Mesenteric fat pad (tissue), 1 donor: ENCODE measurements around the gene XRCC5. TPM values are rescaled to one million over a fixed set of nuclear protein-coding genes. Genes with fewer than 3 reads are reported as not detected.
"Not testable (repeated sequence)": the region's sequence is repeated elsewhere in the genome, so short reads cannot be mapped to it uniquely, and the experiment has no call there.

Experiments
- DNase-seq: peaks from one replicate; pipeline ENCODE4 v3.0.0-alpha.2; 2020; ENCODE audit warnings: low spot score
- total RNA-seq: library from RNA; stranded (reverse); fragmentation: NEBNext Ultra II Directional; extraction: Animal tissue kit (Norgen Biotek cat#: 25700); gene quantifications from one replicate; pipeline ENCODE4 v1.2.1, GENCODE V29; 2021
- donor health status: DM: yes; HTN: yes; CAD: no.

XRCC5 gene
- total RNA-seq, 1 donor from 2014 or later: 213 TPM

DNA sequence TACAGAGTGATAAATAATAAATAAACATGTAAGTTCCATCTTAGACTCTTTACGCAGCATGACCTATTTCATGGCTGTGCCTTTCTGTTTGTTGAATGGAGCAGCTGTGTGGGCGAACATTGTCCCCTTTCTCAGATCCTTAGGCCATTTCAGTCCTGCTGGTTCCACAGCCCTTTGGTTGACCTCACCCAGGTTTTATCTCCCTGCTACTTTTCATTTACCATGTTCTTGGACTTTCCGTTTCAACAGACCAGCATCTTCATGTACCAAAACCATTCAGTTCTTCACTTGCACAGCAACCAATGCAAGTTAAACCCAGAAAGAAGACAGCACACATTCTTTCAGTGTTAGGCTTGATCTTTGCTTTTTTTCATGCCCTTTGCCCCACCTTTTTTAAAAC lies 83.8 kb downstream of the XRCC5 start:
- DNase-seq: no peak

DNA sequence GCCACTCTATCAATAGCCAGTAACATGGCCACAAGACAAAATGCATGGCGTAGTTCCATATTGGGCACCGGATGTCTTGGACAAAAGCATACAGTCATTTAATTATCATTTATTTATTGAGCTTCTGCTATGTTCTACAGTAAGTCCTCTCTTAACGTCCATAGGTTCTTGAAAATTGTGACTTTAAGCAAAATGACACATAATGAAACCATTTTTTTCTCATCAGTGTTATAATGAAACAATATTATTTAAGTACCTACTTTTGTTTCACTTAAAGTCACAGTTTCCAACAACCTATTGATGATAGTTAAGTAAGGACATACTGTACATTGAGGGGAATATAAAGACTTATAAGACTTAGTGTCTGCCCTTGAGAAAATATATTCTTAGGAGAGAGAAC lies 84.9 kb downstream of the XRCC5 start:
- DNase-seq: no peak

DNA sequence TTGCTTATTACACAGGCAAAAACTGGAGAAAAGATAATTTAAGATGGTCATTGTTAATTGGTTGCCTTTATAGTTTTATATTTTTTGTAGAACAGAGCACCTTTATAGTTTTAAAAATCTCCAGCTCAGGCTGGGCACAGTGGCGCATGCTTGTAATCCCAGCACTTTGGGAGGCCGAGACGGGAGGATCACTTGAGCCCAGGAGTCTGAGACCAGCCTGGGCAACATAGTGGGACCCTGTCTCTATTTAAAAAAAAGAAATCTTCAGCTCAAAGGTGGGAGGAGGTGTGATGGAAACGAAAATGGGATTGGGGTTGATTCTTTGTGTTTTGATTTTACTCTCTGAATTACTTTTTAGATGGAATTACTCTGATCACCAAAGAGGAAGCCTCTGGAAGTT lies 85.4 kb downstream of the XRCC5 start:
- DNase-seq: no peak

DNA sequence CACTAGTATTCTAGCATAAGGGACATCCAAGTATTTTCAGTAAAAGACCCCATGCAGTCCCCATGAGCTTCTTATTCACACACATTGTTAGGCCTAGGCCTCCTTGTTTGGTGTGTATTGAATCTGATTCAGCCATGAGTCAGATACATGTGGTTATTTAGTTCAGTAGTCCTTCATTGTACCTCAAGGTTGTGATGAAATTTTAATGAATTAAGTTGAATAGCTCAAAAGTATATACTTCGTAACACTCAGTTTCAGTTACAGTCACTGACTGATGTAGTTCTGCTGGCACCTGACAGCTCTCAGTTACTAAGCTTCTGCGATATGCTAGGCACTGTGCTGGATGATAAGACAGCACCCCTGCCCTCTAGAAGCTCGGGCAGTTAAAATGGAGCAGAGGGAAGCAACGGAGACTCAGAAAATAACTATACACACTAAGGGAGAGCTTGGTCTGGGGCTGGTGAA lies 86.4 kb downstream of the XRCC5 start:
- DNase-seq: no peak

DNA sequence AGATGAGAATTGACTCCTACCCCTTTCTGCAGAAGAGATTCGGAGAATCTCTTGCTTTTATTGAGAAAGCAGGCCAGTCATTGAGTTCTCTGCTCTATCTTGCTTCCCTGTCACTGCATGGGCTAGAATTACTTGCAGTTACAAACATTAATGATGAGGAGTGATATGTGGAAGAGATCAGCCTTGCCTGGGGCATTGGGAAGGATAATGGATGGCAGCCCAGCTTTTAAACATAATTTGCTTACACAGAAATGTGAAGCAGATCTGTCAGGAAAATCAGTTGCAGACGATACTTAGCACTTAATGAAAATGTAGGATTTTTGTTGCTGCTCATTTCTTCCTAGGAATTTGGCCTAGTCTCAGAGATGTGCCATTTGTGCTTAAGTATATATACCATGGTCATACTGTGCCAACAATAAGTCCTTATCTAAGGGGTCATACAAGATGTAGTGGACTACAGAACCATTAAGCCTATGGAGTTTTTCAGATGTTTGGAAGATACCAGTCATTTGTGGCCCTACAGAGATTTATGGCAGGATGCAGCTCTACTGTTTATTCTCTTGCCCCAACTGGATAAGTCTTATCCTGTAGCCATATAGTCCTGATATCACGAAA lies 92.7 kb downstream of the XRCC5 start:
- DNase-seq: no peak

DNA sequence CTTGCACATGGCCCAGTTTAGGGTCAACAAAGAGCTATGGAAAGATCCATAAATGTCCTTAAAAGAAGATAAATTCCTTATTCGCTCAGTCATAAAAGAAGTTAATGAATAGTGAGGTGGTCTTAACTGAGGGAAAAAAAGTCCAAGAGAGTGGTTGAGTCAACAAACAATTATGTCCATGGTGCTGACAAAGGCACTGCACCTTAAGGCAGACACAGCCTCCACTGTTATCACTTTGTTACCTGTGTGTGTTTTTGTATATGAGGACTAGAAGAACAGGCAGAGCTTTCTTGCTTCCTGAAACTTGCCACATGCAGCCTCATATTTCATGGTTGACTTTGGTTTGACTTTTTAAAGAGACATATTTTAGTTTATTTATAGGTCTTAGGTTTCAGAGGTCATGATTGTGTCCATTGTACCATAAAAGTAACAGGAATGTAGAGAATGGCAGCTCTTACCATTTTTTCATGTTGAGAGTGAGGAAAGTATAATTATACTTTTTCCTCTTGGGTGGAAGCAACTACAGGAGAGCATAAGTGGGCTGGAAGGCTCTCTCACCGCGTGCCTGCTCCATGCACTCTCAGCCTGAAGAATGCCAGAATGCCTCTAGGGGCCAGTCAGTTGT lies 93.6 kb downstream of the XRCC5 start:
- DNase-seq: no peak

DNA sequence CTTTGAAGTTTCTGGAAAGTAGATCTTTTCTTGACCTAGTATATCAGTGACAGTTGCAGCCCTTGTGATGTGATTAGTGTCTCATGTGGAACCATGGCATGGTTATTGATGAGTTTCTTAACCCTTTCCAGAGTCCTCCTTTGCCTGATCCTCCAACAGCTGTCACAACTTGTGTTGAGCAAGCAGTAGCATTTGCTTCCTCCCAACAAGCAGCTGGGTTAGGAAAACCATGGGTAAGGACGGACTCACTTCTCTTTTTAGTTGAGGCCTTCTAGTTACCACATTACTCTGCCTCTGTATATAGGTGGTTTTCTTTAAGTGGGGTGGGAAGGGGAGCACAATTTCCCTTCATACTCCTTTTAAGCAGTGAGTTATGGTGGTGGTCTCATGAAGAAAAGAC lies 96.3 kb downstream of the XRCC5 start:
- no peak for DNase-seq

DNA sequence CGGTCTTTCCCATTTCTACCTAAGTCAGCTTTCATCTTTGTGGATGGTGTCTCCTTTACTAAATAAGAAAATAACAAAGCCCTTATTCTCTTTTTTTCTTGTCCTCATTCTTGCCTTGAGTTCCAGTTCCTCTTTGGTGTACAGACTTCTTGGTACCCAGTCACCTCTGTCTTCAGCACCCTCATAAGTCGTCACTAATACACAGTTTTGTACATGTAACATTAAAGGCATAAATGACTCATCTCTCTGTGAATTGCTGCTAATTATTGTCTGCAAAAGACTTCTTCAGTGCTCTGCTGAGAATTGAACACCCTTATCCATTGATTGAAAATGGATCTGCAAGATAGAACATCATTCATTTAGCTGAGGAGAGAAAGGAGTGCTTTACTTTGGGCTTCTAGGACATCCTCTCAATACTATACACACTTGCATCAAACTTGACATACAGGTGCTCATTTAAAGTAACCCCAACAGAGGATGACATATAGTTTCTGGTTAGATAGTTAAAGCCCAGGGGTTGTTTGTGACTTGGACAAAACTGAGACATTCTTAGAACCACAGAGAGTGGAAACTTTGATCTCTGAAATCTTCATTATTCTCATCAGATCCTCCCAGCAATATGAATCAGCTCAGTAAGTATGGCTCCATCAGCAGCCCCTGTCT lies 97.0 kb downstream of the XRCC5 start:
- no peak for DNase-seq

DNA sequence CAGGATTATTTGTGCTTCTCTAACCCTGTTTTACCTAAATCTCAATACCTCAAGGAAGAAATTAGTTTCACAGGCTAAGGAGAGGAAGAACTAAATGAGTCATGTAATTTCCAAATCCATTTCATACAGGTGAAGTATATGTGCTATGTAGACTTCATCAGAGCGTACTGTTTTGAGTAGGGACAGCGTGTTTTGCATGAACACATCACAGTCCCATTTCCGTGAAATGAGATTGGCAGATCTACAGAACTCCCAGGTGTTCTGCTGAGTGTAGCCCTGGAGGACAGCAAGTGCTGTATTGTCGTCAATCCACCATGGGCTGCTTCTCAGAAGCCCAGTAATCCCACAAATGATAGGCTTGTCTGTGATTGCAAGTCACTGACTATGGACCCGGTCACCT lies 97.7 kb downstream of the XRCC5 start:
- no peak for DNase-seq

DNA sequence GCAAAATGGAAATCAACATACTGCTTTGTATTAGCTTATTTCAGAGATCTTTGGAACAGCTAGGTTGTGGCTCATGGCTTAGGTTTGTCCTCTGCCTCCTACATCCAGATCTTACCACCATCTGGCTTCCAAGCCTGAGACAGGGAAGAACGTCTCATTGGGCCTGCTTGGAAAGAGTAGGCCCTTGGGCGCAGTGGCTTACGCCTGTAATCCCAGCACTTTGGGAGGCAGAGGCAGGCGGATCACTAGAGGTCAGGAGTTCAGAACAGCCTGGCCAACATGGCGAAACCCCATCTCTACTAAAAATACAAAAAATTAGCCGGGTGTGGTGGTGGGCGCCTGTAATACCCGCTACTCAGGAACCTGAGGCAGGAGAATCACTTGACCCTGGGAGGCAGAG lies 99.5 kb downstream of the XRCC5 start:
- DNase-seq: not testable (repeated sequence)

DNA sequence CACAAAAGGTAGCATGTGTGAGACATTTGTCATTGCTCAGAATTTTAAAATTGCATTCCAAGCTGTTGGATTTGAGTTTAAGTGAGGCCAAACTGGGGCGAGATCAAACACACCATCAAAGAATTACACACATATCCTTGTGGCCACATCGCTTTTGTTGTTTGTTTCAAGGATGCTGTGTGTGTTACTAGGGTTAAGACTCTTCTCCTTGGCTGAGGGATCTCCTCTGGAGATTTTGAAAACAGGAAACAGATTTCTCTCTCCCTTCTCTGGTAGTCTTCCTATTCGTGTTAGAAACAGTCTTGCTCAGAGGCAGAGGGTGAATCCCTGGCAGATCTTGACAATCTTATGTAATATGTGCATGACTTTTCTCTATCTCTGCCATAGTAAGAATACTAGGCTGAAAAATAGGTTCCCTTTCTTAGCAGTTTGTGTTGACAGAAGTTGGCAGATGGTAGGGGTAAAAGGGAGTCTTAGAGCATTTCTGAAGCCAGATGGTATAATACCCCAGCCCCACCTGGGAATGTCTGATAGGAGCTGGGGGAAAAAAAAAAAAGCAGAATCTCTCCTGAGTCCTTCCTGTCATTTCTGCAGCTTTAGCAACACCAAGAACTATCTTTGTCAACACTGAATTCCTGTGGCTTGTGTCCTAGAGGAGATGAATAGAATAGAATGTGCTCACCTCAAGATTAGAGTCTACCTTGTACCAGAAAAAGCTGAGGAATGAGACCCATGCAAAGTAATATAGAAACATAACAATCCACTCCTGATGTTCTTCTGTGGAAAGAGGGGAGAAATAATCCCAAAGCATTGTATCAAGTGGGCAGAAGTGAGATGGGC lies 101.8 kb downstream of the XRCC5 start:
- DNase-seq: no peak

DNA sequence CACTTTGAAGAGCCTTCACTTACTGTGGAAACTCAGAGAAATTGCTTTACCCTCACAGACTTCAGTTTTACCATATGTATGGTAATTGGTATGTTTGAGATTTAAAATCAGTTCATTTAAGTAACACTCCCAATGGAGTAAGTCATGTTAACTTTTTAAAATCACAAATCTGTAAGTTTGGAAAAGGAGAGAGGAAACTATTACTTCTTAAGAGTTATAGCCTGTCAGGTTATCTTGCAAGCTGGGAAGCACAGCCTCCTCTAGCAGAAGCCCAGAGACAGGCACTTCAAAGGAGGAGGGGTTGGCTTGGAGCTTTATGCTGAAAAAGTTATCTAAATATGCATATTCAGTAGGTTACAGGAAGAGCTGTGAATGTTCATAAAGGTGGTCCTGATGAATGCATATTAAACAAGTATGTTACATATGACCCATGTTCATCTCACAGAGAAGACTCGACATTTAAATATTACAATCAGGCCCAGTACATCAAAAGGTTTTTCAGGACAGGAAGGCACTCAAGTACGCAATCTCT lies 102.5 kb downstream of the XRCC5 start:
- DNase-seq: no peak

DNA sequence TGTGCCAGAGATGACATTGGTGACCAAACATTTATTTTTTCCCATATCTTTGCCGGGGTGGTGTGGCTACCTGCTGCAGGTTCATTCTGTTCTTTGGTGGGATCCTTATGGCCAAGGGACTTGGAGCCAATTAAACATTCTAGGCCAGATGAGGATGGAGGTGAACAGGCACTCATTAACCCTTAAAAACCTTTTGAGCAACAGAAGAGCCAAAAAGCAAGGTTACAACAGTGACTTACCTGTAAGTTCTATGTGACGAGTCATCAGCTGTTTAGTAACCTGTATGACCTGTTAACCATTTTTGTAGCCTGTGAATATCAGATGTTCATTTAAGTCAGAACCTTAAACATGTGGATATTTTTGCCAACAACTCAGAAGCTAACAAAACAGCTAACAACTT lies 105.6 kb downstream of the XRCC5 start:
- no peak for DNase-seq

DNA sequence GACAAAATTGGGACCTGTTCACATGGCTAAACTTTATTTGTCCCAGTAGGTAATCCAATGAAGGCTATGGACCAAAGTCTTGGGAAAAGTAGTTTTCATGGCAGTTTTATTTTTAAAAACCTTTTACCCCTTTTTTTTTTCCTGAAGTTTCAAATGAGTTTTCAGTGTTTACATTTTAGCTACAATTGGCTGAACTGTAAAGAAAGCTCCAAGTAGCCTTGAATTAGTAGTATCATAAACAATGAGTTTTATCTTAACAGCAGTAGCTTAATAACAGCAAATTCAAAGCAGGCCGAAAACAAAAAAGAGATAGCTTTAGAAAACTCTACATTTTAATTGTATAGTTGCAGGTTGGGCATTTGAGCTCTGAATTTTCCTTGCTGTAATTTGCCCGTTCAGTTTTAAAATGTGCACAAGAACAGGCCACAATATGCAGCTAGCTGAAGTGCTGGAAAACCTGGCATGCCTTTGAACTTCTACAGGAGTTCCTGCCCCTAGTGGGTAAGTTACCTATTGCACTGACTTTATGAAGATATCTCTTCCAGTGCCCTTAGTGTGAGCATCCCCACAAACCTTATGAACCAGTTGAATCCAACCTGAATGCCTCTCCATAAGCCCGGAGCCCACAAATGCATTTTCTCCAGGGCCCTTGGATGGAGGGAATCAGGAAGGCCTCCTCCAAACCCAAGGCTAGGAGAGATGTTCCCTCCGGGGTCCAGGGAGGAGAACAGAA lies 106.7 kb downstream of the XRCC5 start:
- no peak for DNase-seq

DNA sequence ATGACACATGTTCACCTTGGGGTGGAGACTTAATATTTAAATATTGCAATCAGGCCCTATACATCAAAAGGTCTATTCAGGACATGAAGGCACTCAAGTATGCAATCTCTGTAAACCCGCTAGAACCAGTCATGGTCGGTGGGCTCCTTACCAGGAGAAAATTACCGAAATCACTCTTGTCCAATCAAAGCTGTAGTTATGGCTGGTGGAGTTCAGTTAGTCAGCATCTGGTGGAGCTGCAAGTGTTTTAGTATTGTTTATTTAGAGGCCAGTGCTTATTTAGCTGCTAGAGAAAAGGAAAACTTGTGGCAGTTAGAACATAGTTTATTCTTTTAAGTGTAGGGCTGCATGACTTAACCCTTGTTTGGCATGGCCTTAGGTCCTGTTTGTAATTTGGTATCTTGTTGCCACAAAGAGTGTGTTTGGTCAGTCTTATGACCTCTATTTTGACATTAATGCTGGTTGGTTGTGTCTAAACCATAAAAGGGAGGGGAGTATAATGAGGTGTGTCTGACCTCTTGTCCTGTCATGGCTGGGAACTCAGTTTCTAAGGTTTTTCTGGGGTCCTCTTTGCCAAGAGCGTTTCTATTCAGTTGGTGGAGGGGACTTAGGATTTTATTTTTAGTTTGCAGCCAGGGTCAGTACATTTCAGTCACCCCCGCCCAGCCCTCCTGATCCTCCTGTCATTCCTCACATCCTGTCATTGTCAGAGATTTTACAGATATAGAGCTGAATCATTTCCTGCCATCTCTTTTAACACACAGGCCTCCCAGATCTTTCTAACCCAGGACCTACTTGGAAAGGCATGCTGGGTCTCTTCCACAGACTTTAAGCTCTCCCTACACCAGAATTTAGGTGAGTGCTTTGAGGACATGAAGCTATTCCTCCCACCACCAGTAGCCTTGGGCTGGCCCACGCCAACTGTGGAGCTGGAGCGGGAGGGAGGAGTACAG lies 108.1 kb downstream of the XRCC5 start:
- no peak for DNase-seq

DNA sequence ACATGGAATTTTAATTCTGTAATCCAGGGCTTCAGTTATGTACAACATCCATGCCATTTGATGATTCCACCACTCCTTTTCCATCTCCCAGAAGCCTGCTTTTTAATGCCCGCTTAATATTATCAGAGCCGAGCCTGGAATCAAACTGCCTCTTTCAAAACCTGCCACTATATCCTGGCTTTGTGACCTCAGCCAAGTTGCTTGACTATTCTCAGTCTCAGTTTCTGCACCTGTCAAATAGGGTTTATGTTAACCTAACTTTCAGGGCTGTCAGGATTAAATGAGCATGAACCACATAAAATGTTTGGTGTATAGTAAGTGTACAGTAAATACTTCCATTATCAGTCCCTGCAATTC lies 108.7 kb downstream of the XRCC5 start:
- no peak for DNase-seq

DNA sequence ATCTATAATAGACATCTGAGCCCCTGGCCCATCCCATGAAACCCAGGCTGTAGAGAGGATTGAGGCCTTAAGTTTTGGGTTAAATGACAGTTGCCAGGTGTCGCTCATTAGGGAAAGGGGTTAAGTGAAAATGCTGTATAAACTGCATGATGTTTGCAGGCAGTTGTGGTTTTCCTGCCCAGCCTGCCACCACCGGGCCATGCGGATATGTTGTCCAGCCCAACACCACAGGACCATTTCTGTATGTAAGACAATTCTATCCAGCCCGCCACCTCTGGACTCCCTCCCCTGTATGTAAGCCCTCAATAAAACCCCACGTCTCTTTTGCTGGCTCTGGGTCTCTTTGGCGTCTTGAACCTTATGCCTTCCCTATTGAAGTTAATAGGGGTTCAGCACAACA lies 110.7 kb downstream of the XRCC5 start:
- no peak for DNase-seq

DNA sequence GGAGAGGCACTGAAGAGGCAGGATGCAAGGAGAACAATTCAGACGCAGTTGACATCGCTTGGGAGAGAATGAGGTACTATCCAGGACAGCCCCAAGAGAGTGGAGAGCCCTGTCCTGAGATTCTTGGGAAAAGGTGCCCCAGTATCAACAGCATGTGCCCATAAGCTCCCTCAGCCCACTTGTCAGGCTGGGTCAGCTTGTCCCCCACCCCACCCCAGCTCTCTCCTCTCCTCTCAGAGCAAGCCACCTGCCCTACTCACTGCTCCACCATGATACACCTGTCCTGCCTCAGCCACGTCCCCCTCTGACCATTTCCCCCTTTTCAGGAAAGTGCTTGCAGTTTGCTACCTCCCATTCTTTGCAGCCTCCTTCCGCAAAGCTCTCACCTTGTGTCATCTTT lies 111.8 kb downstream of the XRCC5 start:
- no peak for DNase-seq

DNA sequence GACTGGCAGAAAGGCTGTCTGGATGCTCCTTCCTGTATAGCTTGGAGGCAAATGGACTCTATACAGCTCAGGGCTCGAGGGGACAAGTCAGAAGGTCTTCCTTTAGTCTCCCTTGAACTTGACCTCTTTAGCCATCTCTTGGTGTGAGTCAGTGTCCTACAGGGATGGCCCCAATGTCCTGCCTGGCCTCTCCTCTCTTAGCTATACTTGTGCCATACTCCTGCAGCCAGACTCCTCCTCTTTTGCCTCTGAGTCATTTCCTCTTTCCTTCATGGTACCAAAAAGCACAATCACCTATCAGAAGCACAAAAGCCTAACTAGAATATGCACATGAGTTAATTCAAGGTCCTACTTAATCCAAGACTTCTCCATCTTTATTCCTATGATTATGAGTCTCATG lies 112.7 kb downstream of the XRCC5 start:
- no peak for DNase-seq
